OCI-LY3 (cell line): ENCODE data around the gene NLRC5.

Experiments used
- H2AFZ ChIP-seq: fragments of 200-600, 300-600 bp; shearing (Covaris generic); 2 replicates; pipeline ENCODE4 v1.6.0; 2014; ENCODE audit warnings: antibody characterized with exemption, low read depth, low read length
- H3K27ac ChIP-seq: fragments of 200-600, 300-600 bp; sonication (generic); 2 replicates; pipeline ENCODE4 v1.5.1; 2014; ENCODE audit warnings: mild to moderate bottlenecking, low read length, moderate library complexity, mixed read lengths
- H3K27me3 ChIP-seq: fragments of 200-600, 300-600 bp; sonication (generic); 2 replicates; pipeline ENCODE4 v1.6.1; 2014; ENCODE audit warnings: low read depth, low read length, mixed read lengths
- H3K36me3 ChIP-seq: fragments of 200-600, 300-600 bp; sonication (generic); replicated peaks from 2 replicates; pipeline ENCODE3; 2014; ENCODE audit warnings: low read depth, low read length, mixed read lengths
- H3K4me1 ChIP-seq: fragments of 300-600, 200-600 bp; sonication (generic); 2 replicates; pipeline ENCODE4 v1.6.1; 2014; ENCODE audit warnings: low read length, mixed read lengths
- H3K4me2 ChIP-seq: fragments of 200-600, 300-600 bp; sonication (generic); 2 replicates; pipeline ENCODE4 v1.6.1; 2014; ENCODE audit warnings: low read length, mixed read lengths
- H3K4me3 ChIP-seq: fragments of 300-600, 200-600 bp; sonication (generic); 2 replicates; pipeline ENCODE4 v1.5.1; 2014; ENCODE audit warnings: antibody characterized with exemption, mild to moderate bottlenecking, low read length, moderate library complexity
- H3K79me2 ChIP-seq: fragments of 300-600, 200-600 bp; shearing (Covaris generic); 2 replicates; pipeline ENCODE4 v1.6.1; 2014; ENCODE audit warnings: mild to moderate bottlenecking, low read length, mixed read lengths
- H3K9ac ChIP-seq: fragments of 300-600, 200-600 bp; shearing (Covaris generic); 2 replicates; pipeline ENCODE4 v1.6.0; 2014; ENCODE audit warnings: mild to moderate bottlenecking, low read length, moderate library complexity
- H3K9me3 ChIP-seq: fragments of 200-600, 300-600 bp; shearing (Covaris generic); 2 replicates; pipeline ENCODE4 v1.6.1; 2014; ENCODE audit warnings: low read length, mixed read lengths; ENCODE audit not compliant: insufficient read depth
- H4K20me1 ChIP-seq: fragments of 200-600, 300-600 bp; sonication (generic); 2 replicates; pipeline ENCODE4 v1.6.1; 2016; ENCODE audit warnings: low read length, mixed read lengths; ENCODE audit not compliant: insufficient read depth
- CTCF ChIP-seq: fragments of 200-600, 300-600 bp; sonication (generic); IDR thresholded peaks from 2 replicates; pipeline ENCODE4 v1.5.1; 2014; ENCODE audit warnings: antibody characterized with exemption, low read length, low read depth
- EZH2phosphoT487 ChIP-seq: fragments of 200-600 bp; shearing (Covaris generic); IDR thresholded peaks from 2 replicates; pipeline ENCODE4 v1.6.1; 2018; ENCODE audit warnings: antibody characterized with exemption, mixed run types, low read depth

NLRC5 gene

GRCh38 chr16:57110937-57111336 is 121.6 kb downstream of the NLRC5 start:
- no peaks in the 10 kb centered on the region for H4K20me1 ChIP-seq
- H3K79me2 ChIP-seq, result no peaks in the 10 kb centered on the region
- no peak overlapping the region for H2AFZ ChIP-seq
- H3K4me2 ChIP-seq, result no peak overlapping the region
- H3K4me3 ChIP-seq, result no peak overlapping the region
- no peak overlapping the region for H3K27ac ChIP-seq
- H3K36me3 ChIP-seq, result no peaks in the 10 kb centered on the region
- no peak for TF ChIP-seq EZH2phosphoT487
- no peak for TF ChIP-seq CTCF
- no peaks in the 10 kb centered on the region for H3K27me3 ChIP-seq
- H3K9ac ChIP-seq, result no peak overlapping the region
- H3K4me1 ChIP-seq, result peaks cover 48% of the 10 kb centered on the region
- H3K9me3 ChIP-seq, result no peaks in the 10 kb centered on the region

GRCh38 chr16:57111420-57111819 is 122.1 kb downstream of the NLRC5 start:
- TF ChIP-seq EZH2phosphoT487, result no peak
- TF ChIP-seq CTCF, result no peak

GRCh38 chr16:57112403-57113041 is 123.2 kb downstream of the NLRC5 start:
- Histone ChIP-seq H4K20me1 (no peaks in the 10 kb centered on the region), H3K4me1 (peaks cover 32% of the 10 kb centered on the region), H3K9ac (peak overlapping the region; percentile 14; the same call in 1 of the 2 replicates), H3K9me3 (no peaks in the 10 kb centered on the region), H3K4me2 (peak overlapping the region; percentile 40; the same call in 1 of the 2 replicates), H3K4me3 (peak overlapping the region; percentile 6; the same call in 1 of the 2 replicates), H3K27me3 (no peaks in the 10 kb centered on the region), H3K27ac (no peak overlapping the region), H2AFZ (peak overlapping the region; percentile 17; the same call in 1 of the 2 replicates), H3K79me2 (no peaks in the 10 kb centered on the region), H3K36me3 (no peaks in the 10 kb centered on the region)
- TF ChIP-seq EZH2phosphoT487, result no peak
- TF ChIP-seq CTCF, result no peak

More at GRCh38 chr16:57111420-57111819, 122.1 kb downstream of the NLRC5 start:
- Histone ChIP-seq H3K4me3 (no peak overlapping the region), H3K36me3 (no peaks in the 10 kb centered on the region), H3K27ac (no peak overlapping the region), H3K4me1 (peaks cover 43% of the 10 kb centered on the region), H3K4me2 (no peak overlapping the region), H3K9ac (no peak overlapping the region), H2AFZ (no peak overlapping the region), H4K20me1 (no peaks in the 10 kb centered on the region), H3K27me3 (no peaks in the 10 kb centered on the region), H3K9me3 (no peaks in the 10 kb centered on the region), H3K79me2 (no peaks in the 10 kb centered on the region)

- Histone ChIP-seq H3K79me2 (no peaks in the 10 kb centered on the region), H3K4me2 (peak overlapping the region; percentile 40; the same call in 1 of the 2 replicates), H3K27ac (no peak overlapping the region), H3K36me3 (no peaks in the 10 kb centered on the region), H3K9ac (peak overlapping the region; percentile 14; the same call in 1 of the 2 replicates), H3K9me3 (no peaks in the 10 kb centered on the region), H3K27me3 (no peaks in the 10 kb centered on the region), H2AFZ (peak overlapping the region; percentile 17; the same call in 1 of the 2 replicates), H3K4me1 (peaks cover 27% of the 10 kb centered on the region), H3K4me3 (peak overlapping the region; percentile 6; the same call in 1 of the 2 replicates), H4K20me1 (no peaks in the 10 kb centered on the region)
- TF ChIP-seq CTCF, result no peak
- TF ChIP-seq EZH2phosphoT487, result no peak
These were observed 123.7 kb downstream of the NLRC5 start for GRCh38 chr16:57113042-57113453.
